HG02642 (cell line): ENCODE measurements around the gene CD48.
A peak's percentile ranks its signal among the peaks of the same experiment; 100 is the strongest.

Experiments used
- ATAC-seq: cut with Tn5 transposase; IDR thresholded peaks from one replicate; pipeline ENCODE4 v1.9.1; 2021; ENCODE audit warnings: mild to moderate bottlenecking; ENCODE audit not compliant: unreplicated experiment, poor library complexity

CD48 gene

GRCh38 chr1:160681066-160681890 lies 30.3 kb downstream of the CD48 start:
- peak; percentile 54 for ATAC-seq

GRCh38 chr1:160680399-160680798 lies 31.2 kb downstream of the CD48 start:
- no peak for ATAC-seq

- ATAC-seq: no peak
These were observed 31.7 kb downstream of the CD48 start for GRCh38 chr1:160679893-160680292.

GRCh38 chr1:160676869-160677597 lies 34.6 kb downstream of the CD48 start:
- no peak for ATAC-seq

GRCh38 chr1:160675641-160676410 lies 35.8 kb downstream of the CD48 start:
- peak; percentile 58 for ATAC-seq

- ATAC-seq: no peak
These were observed 37.2 kb downstream of the CD48 start for GRCh38 chr1:160674415-160674814.

GRCh38 chr1:160672789-160673695 lies 38.6 kb downstream of the CD48 start:
- ATAC-seq: no peak

GRCh38 chr1:160671603-160672517 lies 39.8 kb downstream of the CD48 start:
- ATAC-seq: no peak

GRCh38 chr1:160670701-160671100 lies 40.9 kb downstream of the CD48 start:
- ATAC-seq: no peak

GRCh38 chr1:160669802-160670201 lies 41.8 kb downstream of the CD48 start:
- ATAC-seq: no peak

- ATAC-seq: no peak
These were observed 42.3 kb downstream of the CD48 start for GRCh38 chr1:160669276-160669675.

GRCh38 chr1:160667896-160668295 lies 43.7 kb downstream of the CD48 start:
- no peak for ATAC-seq

GRCh38 chr1:160666079-160666442 lies 45.6 kb downstream of the CD48 start:
- ATAC-seq: no peak

- no peak for ATAC-seq
These were observed 46.1 kb downstream of the CD48 start for GRCh38 chr1:160665330-160666078.

- peak; percentile 79 for ATAC-seq
These were observed 47.0 kb downstream of the CD48 start for GRCh38 chr1:160664573-160665051.

GRCh38 chr1:160662910-160663309 lies 48.7 kb downstream of the CD48 start:
- no peak for ATAC-seq

- ATAC-seq: no peak
These were observed 52.1 kb downstream of the CD48 start for GRCh38 chr1:160659566-160659965.

- ATAC-seq: no peak
These were observed 52.8 kb downstream of the CD48 start for GRCh38 chr1:160658814-160659193.
